ENCODE results near the gene C20orf144.
"Not testable (repeated sequence)": the region's sequence is repeated elsewhere in the genome, so short reads cannot be mapped to it uniquely, and the experiment has no call there.

C20orf144 gene

GRCh38 chr20:33645072-33645358 lies 17.1 kb upstream of the C20orf144 start:
- Mint-ChIP-seq H3K4me1 (peaks cover 9% of the 10 kb centered on the region), H3K27ac (no peak overlapping the region), H3K4me3 (no peak overlapping the region), H3K27me3 (no peaks in the 10 kb centered on the region), H3K9me3 (no peaks in the 10 kb centered on the region), H3K36me3 (peaks cover 16% of the 10 kb centered on the region)
- DNase-seq (ENCODE audit: low spot score in 2 of 2) (no peak), ATAC-seq (ENCODE audit: low read depth) (no peak)

GRCh38 chr20:33645396-33645795 lies 16.7 kb upstream of the C20orf144 start:
- peaks cover 13% of the 10 kb centered on the region for H3K36me3 Mint-ChIP-seq
- no peak overlapping the region for H3K4me3 Mint-ChIP-seq
- no peak for ATAC-seq (ENCODE audit: low read depth)
- peaks cover 9% of the 10 kb centered on the region for H3K4me1 Mint-ChIP-seq
- H3K27ac Mint-ChIP-seq: no peak overlapping the region
- DNase-seq (ENCODE audit: low spot score in 2 of 2): no peak
- H3K9me3 Mint-ChIP-seq: no peaks in the 10 kb centered on the region
- H3K27me3 Mint-ChIP-seq: no peaks in the 10 kb centered on the region

GRCh38 chr20:33646191-33646590 lies 15.9 kb upstream of the C20orf144 start:
- no peak for ATAC-seq (ENCODE audit: low read depth)
- H3K9me3 Mint-ChIP-seq: no peaks in the 10 kb centered on the region

GRCh38 chr20:33646959-33647602 lies 15.0 kb upstream of the C20orf144 start:
- not testable (repeated sequence) for DNase-seq (ENCODE audit: low spot score in 2 of 2); H3K4me1 Mint-ChIP-seq; ATAC-seq (ENCODE audit: low read depth); H3K36me3 Mint-ChIP-seq; H3K4me3 Mint-ChIP-seq; H3K27ac Mint-ChIP-seq; H3K9me3 Mint-ChIP-seq; H3K27me3 Mint-ChIP-seq

More at GRCh38 chr20:33646191-33646590, 15.9 kb upstream of the C20orf144 start:
- Mint-ChIP-seq H3K27me3 (no peaks in the 10 kb centered on the region), H3K4me3 (no peak overlapping the region), H3K36me3 (peaks cover 10% of the 10 kb centered on the region), H3K27ac (peak overlapping the region; percentile 51), H3K4me1 (peaks cover 9% of the 10 kb centered on the region)
- no peak for DNase-seq (ENCODE audit: low spot score in 2 of 2)

- Mint-ChIP-seq H3K4me3 (no peak overlapping the region), H3K36me3 (peaks cover 10% of the 10 kb centered on the region), H3K9me3 (no peaks in the 10 kb centered on the region), H3K27ac (peak overlapping the region; percentile 38), H3K27me3 (no peaks in the 10 kb centered on the region), H3K4me1 (peaks cover 9% of the 10 kb centered on the region)
- ATAC-seq (ENCODE audit: low read depth) (peak; percentile 48), DNase-seq (ENCODE audit: low spot score in 2 of 2) (no peak)
Measured at GRCh38 chr20:33647603-33648395, 14.3 kb upstream of the C20orf144 start.

- no peaks in the 10 kb centered on the region for H3K27me3 Mint-ChIP-seq
- no peaks in the 10 kb centered on the region for H3K9me3 Mint-ChIP-seq
- H3K36me3 Mint-ChIP-seq: peaks cover 10% of the 10 kb centered on the region
- no peak for ATAC-seq (ENCODE audit: low read depth)
- peaks cover 13% of the 10 kb centered on the region for H3K4me1 Mint-ChIP-seq
- H3K4me3 Mint-ChIP-seq: no peak overlapping the region
- no peak for DNase-seq (ENCODE audit: low spot score in 2 of 2)
- peak overlapping the region; percentile 38 for H3K27ac Mint-ChIP-seq
Measured at GRCh38 chr20:33648396-33649004, 13.6 kb upstream of the C20orf144 start.

- Mint-ChIP-seq H3K27ac (no peak overlapping the region), H3K4me3 (no peak overlapping the region), H3K36me3 (peaks cover 10% of the 10 kb centered on the region), H3K9me3 (no peaks in the 10 kb centered on the region), H3K27me3 (no peaks in the 10 kb centered on the region), H3K4me1 (peaks cover 18% of the 10 kb centered on the region)
- no peak for ATAC-seq (ENCODE audit: low read depth)
- no peak for DNase-seq (ENCODE audit: low spot score in 2 of 2)
Measured at GRCh38 chr20:33649201-33649681, 12.9 kb upstream of the C20orf144 start.

- Mint-ChIP-seq H3K4me1 (peaks cover 18% of the 10 kb centered on the region), H3K27ac (no peak overlapping the region), H3K27me3 (no peaks in the 10 kb centered on the region), H3K9me3 (no peaks in the 10 kb centered on the region), H3K36me3 (peaks cover 5% of the 10 kb centered on the region), H3K4me3 (no peak overlapping the region)
- DNase-seq (ENCODE audit: low spot score in 2 of 2) (no peak), ATAC-seq (ENCODE audit: low read depth) (no peak)
Measured at GRCh38 chr20:33650111-33650752, 11.9 kb upstream of the C20orf144 start.

GRCh38 chr20:33650753-33651561 lies 11.2 kb upstream of the C20orf144 start:
- peaks cover 18% of the 10 kb centered on the region for H3K4me1 Mint-ChIP-seq
- peaks cover 2% of the 10 kb centered on the region for H3K36me3 Mint-ChIP-seq
- no peak overlapping the region for H3K4me3 Mint-ChIP-seq
- no peaks in the 10 kb centered on the region for H3K27me3 Mint-ChIP-seq
- DNase-seq (ENCODE audit: low spot score in 2 of 2) (no peak), ATAC-seq (ENCODE audit: low read depth) (no peak)
- no peak overlapping the region for H3K27ac Mint-ChIP-seq
- no peaks in the 10 kb centered on the region for H3K9me3 Mint-ChIP-seq

- no peaks in the 10 kb centered on the region for H3K9me3 Mint-ChIP-seq
- no peak overlapping the region for H3K27ac Mint-ChIP-seq
- DNase-seq (ENCODE audit: low spot score in 2 of 2) (no peak), ATAC-seq (ENCODE audit: low read depth) (no peak)
- no peak overlapping the region for H3K4me3 Mint-ChIP-seq
- no peaks in the 10 kb centered on the region for H3K27me3 Mint-ChIP-seq
- H3K4me1 Mint-ChIP-seq: peaks cover 18% of the 10 kb centered on the region
- no peaks in the 10 kb centered on the region for H3K36me3 Mint-ChIP-seq
Measured at GRCh38 chr20:33651562-33652048, 10.5 kb upstream of the C20orf144 start.

GRCh38 chr20:33653218-33653899 lies 8.8 kb upstream of the C20orf144 start:
- Mint-ChIP-seq H3K36me3 (no peaks in the 10 kb centered on the region), H3K4me1 (peaks cover 9% of the 10 kb centered on the region), H3K27ac (no peak overlapping the region), H3K27me3 (no peaks in the 10 kb centered on the region), H3K9me3 (no peaks in the 10 kb centered on the region), H3K4me3 (no peak overlapping the region)
- DNase-seq (ENCODE audit: low spot score in 2 of 2) (peak; percentile 53 to 58), ATAC-seq (ENCODE audit: low read depth) (peak; percentile 78)

GRCh38 chr20:33653900-33654596 lies 8.1 kb upstream of the C20orf144 start:
- Mint-ChIP-seq H3K4me1 (peaks cover 9% of the 10 kb centered on the region), H3K27ac (no peak overlapping the region), H3K36me3 (peaks cover under 1% of the 10 kb centered on the region), H3K9me3 (no peaks in the 10 kb centered on the region), H3K27me3 (no peaks in the 10 kb centered on the region), H3K4me3 (no peak overlapping the region)
- DNase-seq (ENCODE audit: low spot score in 2 of 2) (no peak), ATAC-seq (ENCODE audit: low read depth) (no peak)
